Lung (tissue), 12 donors: ENCODE data around the gene RAB6A. TPM values are rescaled to one million over a fixed set of nuclear protein-coding genes. Genes with fewer than 3 reads are reported as not detected.
"Not testable (repeated sequence)": the region's sequence is repeated elsewhere in the genome, so short reads cannot be mapped to it uniquely, and the experiment has no call there.

Experiments used
- ATAC-seq: fragments of 200-7000 bp; cut with Tn5 transposase; one replicate; pipeline ENCODE4 v1.9.1; 2020; ENCODE audit warnings: moderate number of reproducible peaks; ENCODE audit not compliant: insufficient read depth, low FRiP score
- DNase-seq, 3 donors: peaks; one replicate each; pipeline ENCODE4 v3.0.0-alpha.2; 2013 to 2017
- H3K27ac ChIP-seq, 2 donors: one replicate each; pipeline ENCODE4 v1.5.1; 2013; ENCODE audit warnings: mild to moderate bottlenecking in 2 of 2, moderate library complexity in 2 of 2, control low read depth in 1 of 2, inconsistent platforms in 1 of 2, low read depth in 1 of 2, low read length in 1 of 2
- H3K27me3 ChIP-seq, 3 donors: one replicate each; pipeline ENCODE4 v1.5.1; 2013; ENCODE audit warnings: low read length in 2 of 3; ENCODE audit not compliant: control insufficient read depth in 3 of 3, insufficient read depth in 3 of 3
- H3K36me3 ChIP-seq, 4 donors: one replicate each; pipeline ENCODE4 v1.5.1; 2013; ENCODE audit warnings: low read length in 4 of 4, mild to moderate bottlenecking in 1 of 4, moderate library complexity in 1 of 4; ENCODE audit not compliant: control insufficient read depth in 4 of 4, insufficient read depth in 4 of 4
- H3K4me1 ChIP-seq, 5 donors: one replicate each; pipeline ENCODE4 v1.5.1; 2013; ENCODE audit warnings: low read length in 5 of 5, mild to moderate bottlenecking in 2 of 5, moderate library complexity in 1 of 5; ENCODE audit not compliant: control insufficient read depth in 5 of 5, insufficient read depth in 5 of 5
- H3K4me3 ChIP-seq: one replicate; pipeline ENCODE4 v1.5.1; 2013; ENCODE audit warnings: mild to moderate bottlenecking, control low read depth, moderate library complexity
- H3K9ac ChIP-seq, 2 donors: one replicate each; pipeline ENCODE4 v1.5.1; 2013; ENCODE audit warnings: low read length in 2 of 2, control low read depth in 1 of 2; ENCODE audit not compliant: insufficient read depth in 1 of 2
- H3K9me3 ChIP-seq, 4 donors: one replicate each; pipeline ENCODE4 v1.5.1; 2013; ENCODE audit warnings: low read length in 3 of 4, mild to moderate bottlenecking in 1 of 4, moderate library complexity in 1 of 4; ENCODE audit not compliant: control insufficient read depth in 4 of 4, insufficient read depth in 3 of 4
- CTCF ChIP-seq: IDR thresholded peaks from 2 replicates; pipeline ENCODE4 v1.5.1; 2012; ENCODE audit warnings: mild to moderate bottlenecking; ENCODE audit errors: control extremely low read depth, extremely low read depth
- WGBS, 2 donors: extraction: QIAGEN DNeasy Blood & Tissue Kit; methylation state at CpG; one replicate each; pipeline ENCODE4 v1.1.7; 2013; 5-methylcytosine and 5-hydroxymethylcytosine counted together
- polyA plus RNA-seq, 2 donors: library from polyadenylated mRNA; stranded (reverse); fragments of 200-250 nt; gene quantifications; one replicate each; pipeline ENCODE4 v1.2.1, GENCODE V29; 2013
- total RNA-seq, 2 donors: library from RNA; depleted of rRNA in 1 of 2; stranded (reverse); fragments of >200 nt in 1 of 2; gene quantifications; one replicate each; pipeline ENCODE4 v1.2.1, GENCODE V29; 2014 to 2021
- donor health status: control.
- donor health status: control.
- donor health status: Bipolar disorder and iron deficiency.
- donor health status: healthy.
- donor health status: DM: yes; HTN: yes; CAD: no.

Gene RAB6A
- total and polyA plus RNA-seq, 4 donors: 45.8 to 159 (median 81.8) TPM

- ATAC-seq (no peak), DNase-seq (peak in 1 of 3 donors; percentile 36)
- no peak overlapping the region for H3K9ac ChIP-seq
- TF ChIP-seq CTCF: no peak
- WGBS, 2 donors: 68 to 86% methylated on average over 7 of the region's 7 CpGs
- H3K9me3 ChIP-seq: no peaks in the 10 kb centered on the region
- H3K4me1 ChIP-seq: peaks cover 0 to 12% (median 3%) of the 10 kb centered on the region in 5 donors
- no peak overlapping the region for H3K4me3 ChIP-seq
- peaks cover 0 to 3% (median under 1%) of the 10 kb centered on the region in 4 donors for H3K36me3 ChIP-seq
- H3K27me3 ChIP-seq: no peaks in the 10 kb centered on the region
- H3K27ac ChIP-seq: peak overlapping the region in 1 of 2 donors; percentile 77
These were observed 8.0 kb downstream of the RAB6A start for GRCh38 chr11:73752903-73753302.

- ATAC-seq: no peak
- DNase-seq: peak in 1 of 3 donors; percentile 10
These were observed 8.5 kb downstream of the RAB6A start for GRCh38 chr11:73752216-73752867.

GRCh38 chr11:73750862-73751261 is 10.0 kb downstream of the RAB6A start:
- Histone ChIP-seq H3K27ac (peak overlapping the region in 1 of 2 donors; percentile 31), H3K4me1 (peaks cover 0 to 11% (median 0%) of the 10 kb centered on the region in 5 donors)
- DNase-seq, H3K36me3 ChIP-seq, ATAC-seq, H3K27me3 ChIP-seq, H3K9me3 ChIP-seq, H3K9ac ChIP-seq, H3K4me3 ChIP-seq: not testable (repeated sequence)
- WGBS, 2 donors: 94 to 96% methylated on average over 4 of the region's 4 CpGs

More at GRCh38 chr11:73752216-73752867, 8.5 kb downstream of the RAB6A start:
- Histone ChIP-seq H3K27ac (peak overlapping the region in 1 of 2 donors; percentile 15), H3K27me3 (no peaks in the 10 kb centered on the region), H3K4me3 (no peak overlapping the region), H3K9me3 (no peaks in the 10 kb centered on the region), H3K36me3 (peaks cover 0 to 3% (median under 1%) of the 10 kb centered on the region in 4 donors), H3K4me1 (peaks cover 0 to 12% (median under 1%) of the 10 kb centered on the region in 5 donors), H3K9ac (no peak overlapping the region)
- 67 to 84% methylated on average over 14 of the region's 14 CpGs for WGBS, 2 donors
- no peak for TF ChIP-seq CTCF

GRCh38 chr11:73750228-73750627 is 10.6 kb downstream of the RAB6A start:
- no peak overlapping the region for H3K9ac ChIP-seq
- H3K27me3 ChIP-seq: no peaks in the 10 kb centered on the region
- H3K4me3 ChIP-seq: no peak overlapping the region
- H3K36me3 ChIP-seq: peaks cover 0 to 3% (median under 1%) of the 10 kb centered on the region in 4 donors
- no peaks in the 10 kb centered on the region for H3K9me3 ChIP-seq
- DNase-seq: no peak
- H3K4me1 ChIP-seq: peaks cover 0 to 11% (median 0%) of the 10 kb centered on the region in 5 donors
- no peak for ATAC-seq
- no peak for TF ChIP-seq CTCF
- WGBS, 2 donors: 55 to 62% methylated on average over 5 of the region's 5 CpGs
- no peak overlapping the region for H3K27ac ChIP-seq
